ENCODE results near the gene INAVA. TPM values are rescaled to one million over a fixed set of nuclear protein-coding genes. Genes with fewer than 3 reads are reported as not detected.

Gene INAVA
- total RNA-seq, 6 experiments from 2014 or later: not detected

DNA sequence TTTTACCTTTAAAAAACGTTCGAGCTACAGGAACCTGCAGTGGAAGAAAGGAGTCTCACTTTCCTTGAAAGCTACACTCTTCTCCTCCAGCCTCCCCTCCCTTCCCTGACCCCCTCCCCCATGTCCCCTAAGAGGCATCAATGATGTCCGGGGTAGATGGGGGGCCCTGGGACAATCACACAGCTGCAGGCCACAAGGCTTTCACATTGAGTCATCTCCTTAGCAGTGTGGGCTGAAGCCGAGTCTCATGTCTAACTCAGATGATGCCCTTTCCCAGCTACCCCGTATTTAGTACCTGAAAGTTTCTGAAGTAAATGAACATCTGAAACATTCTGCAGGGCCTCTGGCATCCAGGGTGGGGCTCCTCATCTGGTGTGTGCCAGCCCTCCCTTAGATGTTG is 28.2 kb upstream of the INAVA start:
- Mint-ChIP-seq H3K36me3 (ENCODE audit: low read depth) (peaks cover 23% of the 10 kb centered on the region), H3K4me1 (ENCODE audit: low read depth) (0 out of 2 replicates have a peak, but pooled peaks cover 7% of the 10 kb centered on the region), H3K4me3 (no peak overlapping the region), H3K27ac (no peak overlapping the region), H3K9me3 (no peaks in the 10 kb centered on the region), H3K27me3 (ENCODE audit: insufficient read depth) (peaks cover 14% of the 10 kb centered on the region)
- TF ChIP-seq, protein P1, sequence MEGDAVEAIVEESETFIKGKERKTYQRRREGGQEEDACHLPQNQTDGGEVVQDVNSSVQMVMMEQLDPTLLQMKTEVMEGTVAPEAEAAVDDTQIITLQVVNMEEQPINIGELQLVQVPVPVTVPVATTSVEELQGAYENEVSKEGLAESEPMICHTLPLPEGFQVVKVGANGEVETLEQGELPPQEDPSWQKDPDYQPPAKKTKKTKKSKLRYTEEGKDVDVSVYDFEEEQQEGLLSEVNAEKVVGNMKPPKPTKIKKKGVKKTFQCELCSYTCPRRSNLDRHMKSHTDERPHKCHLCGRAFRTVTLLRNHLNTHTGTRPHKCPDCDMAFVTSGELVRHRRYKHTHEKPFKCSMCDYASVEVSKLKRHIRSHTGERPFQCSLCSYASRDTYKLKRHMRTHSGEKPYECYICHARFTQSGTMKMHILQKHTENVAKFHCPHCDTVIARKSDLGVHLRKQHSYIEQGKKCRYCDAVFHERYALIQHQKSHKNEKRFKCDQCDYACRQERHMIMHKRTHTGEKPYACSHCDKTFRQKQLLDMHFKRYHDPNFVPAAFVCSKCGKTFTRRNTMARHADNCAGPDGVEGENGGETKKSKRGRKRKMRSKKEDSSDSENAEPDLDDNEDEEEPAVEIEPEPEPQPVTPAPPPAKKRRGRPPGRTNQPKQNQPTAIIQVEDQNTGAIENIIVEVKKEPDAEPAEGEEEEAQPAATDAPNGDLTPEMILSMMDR (IDR thresholded peaks at IDR 0.05): no peak
- DNase-seq: no peak

DNA sequence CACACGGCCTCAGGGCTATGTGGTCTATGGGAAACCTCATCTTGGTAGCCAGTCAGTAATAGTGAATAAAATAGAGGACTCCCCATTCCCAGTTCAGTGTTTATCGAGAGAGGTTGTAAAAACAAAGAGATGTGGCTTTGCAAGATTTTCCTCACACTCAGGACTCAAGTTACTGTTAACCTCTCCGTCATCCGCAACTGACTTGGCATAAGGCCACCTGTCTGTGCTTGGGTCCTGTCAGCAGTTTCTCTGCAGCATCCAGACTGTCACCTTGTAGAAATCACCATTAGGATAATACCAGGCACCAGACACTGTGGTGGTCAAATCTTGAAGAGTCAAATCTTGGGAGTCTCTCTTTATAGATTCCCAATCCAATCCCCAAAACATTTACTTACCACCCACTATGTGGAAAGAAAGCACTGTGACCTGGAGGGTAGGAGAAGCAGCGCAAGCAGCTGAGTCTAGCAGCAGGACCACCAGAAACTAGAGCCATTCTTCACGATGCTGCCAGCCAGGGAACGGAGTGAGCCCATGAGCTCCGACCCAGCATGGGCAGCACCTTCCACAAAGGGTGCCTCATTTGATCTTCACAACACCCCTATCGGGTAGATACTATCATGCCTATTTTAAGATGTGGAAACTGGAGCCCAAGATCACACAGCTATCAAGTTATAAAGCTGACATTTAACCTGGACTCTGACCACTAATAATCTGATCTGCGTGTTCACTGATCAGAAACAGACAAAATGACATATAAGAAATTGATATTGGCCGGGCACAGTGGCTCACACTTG is 27.5 kb upstream of the INAVA start:
- H3K9me3 Mint-ChIP-seq: no peaks in the 10 kb centered on the region
- DNase-seq: no peak
- TF ChIP-seq, protein P1 (IDR thresholded peaks at IDR 0.05): no peak
- 0 out of 2 replicates have a peak, but pooled peaks cover 7% of the 10 kb centered on the region for H3K4me1 Mint-ChIP-seq (ENCODE audit: low read depth)
- no peak overlapping the region for H3K27ac Mint-ChIP-seq
- H3K4me3 Mint-ChIP-seq: no peak overlapping the region
- peaks cover 21% of the 10 kb centered on the region for H3K27me3 Mint-ChIP-seq (ENCODE audit: insufficient read depth)
- peaks cover 19% of the 10 kb centered on the region for H3K36me3 Mint-ChIP-seq (ENCODE audit: low read depth)

DNA sequence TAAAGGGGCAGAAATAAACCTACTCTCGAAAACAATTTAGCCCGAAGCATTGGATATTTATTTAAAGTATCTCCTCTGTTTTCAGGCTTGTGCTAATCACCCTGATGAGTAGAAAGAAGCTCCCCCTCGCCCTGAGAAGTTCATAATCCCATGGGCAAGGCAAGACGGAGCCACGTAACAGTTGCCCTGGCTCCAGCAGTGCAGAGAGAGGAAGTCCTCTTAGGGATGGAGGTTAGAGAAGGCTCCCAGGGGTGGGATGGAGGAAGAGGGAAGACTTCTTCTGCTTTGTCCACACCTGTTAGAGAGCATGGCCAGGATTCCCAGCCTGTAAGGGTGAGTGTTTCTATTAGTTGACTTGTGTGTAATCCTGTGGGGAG is 25.3 kb upstream of the INAVA start:
- Mint-ChIP-seq H3K27ac (no peak overlapping the region), H3K4me1 (ENCODE audit: low read depth) (0 out of 2 replicates have a peak, but pooled peaks cover 7% of the 10 kb centered on the region), H3K4me3 (no peak overlapping the region), H3K36me3 (ENCODE audit: low read depth) (peaks cover 6% of the 10 kb centered on the region; the same call in 1 of the 2 replicates), H3K9me3 (no peaks in the 10 kb centered on the region), H3K27me3 (ENCODE audit: insufficient read depth) (peaks cover 29% of the 10 kb centered on the region)
- DNase-seq: no peak
- TF ChIP-seq, protein P1 (IDR thresholded peaks at IDR 0.05): no peak

DNA sequence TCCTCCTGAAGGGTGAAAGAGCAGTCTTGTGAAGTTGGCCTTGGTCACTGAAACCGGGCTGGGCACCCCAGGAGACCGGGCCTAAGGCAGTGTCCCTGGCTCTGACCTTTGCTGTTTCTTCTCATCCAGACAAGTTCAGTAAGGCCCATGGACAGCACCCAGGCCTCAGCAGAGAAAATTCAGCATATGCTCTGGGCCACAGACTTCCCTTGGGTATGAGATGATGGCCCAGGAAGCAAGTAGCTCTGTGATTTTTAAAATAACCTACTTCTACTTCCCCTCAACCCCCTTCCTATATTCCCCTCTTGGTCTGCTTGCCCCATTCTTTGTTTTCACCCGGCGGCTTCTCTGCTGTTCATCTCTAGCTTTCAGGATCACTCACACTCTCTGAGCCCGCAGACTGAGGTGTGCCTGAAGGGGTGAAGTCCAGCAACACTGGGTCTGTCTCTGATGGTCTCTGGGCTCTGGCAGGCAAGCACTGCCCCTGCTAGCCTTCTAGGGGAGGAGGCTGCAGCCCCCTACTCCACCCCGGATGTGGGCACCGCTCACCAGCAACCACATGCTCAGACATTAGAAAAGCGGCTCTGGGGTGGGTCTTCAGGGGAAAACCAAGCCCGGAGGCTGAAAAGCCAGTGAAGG is 24.8 kb upstream of the INAVA start:
- H3K4me3 Mint-ChIP-seq: no peak overlapping the region
- no peaks in the 10 kb centered on the region for H3K9me3 Mint-ChIP-seq

DNA sequence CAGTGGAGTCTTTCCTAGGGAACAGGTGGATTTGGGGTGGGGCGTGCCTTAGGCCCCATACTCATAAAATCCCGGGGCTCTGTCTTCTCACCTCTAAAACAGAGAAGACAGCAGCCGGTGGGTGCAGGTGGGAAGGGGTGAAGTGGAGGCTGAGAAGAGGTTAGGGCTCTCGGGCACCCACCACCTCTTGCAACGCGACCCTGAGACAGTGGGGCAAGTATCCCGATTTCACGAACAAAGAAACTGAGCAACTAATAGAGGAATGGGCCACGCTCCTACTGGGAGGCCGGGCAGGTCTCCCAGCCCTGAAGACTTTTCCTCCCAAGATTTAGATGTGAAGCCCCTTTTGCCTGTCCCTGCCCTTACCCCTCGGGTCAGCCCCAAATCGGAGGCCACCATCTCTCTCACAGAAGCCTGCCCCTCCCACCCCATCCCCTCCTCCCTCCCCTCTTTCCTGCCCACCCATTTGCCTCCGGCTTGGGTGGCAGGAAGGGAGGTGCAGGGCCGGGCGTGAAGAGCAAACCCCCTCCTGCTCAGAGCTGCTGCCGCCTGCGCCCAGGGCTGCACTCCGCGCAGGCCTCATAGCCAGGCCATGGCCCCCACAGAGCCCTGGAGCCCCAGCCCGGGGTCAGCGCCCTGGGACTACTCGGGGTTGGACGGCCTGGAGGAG is 22.1 kb upstream of the INAVA start, which contains the start of gene GPR25:
Gene GPR25 (plus strand): TSS at position 536 of the 670 bp plus-strand sequence. CDS start 57 bp downstream, at position 593.
- Mint-ChIP-seq H3K36me3 (ENCODE audit: low read depth) (no peaks in the 10 kb centered on the region), H3K9me3 (no peaks in the 10 kb centered on the region), H3K4me3 (no peak within 1 kb of the TSS), H3K4me1 (ENCODE audit: low read depth) (no peaks in the 10 kb centered on the region), H3K27me3 (ENCODE audit: insufficient read depth) (peaks cover 51% of the 10 kb centered on the region), H3K27ac (no peak within 1 kb of the TSS)
- TF ChIP-seq, protein P1 (IDR thresholded peaks at IDR 0.05): no peak
- DNase-seq: no peak

More for the DNA sequence above, 24.8 kb upstream of the INAVA start:
- 0 out of 2 replicates have a peak, but pooled peaks cover 7% of the 10 kb centered on the region for H3K4me1 Mint-ChIP-seq (ENCODE audit: low read depth)
- DNase-seq: no peak
- no peak overlapping the region for H3K27ac Mint-ChIP-seq
- H3K27me3 Mint-ChIP-seq (ENCODE audit: insufficient read depth): peaks cover 34% of the 10 kb centered on the region
- peaks cover 4% of the 10 kb centered on the region; the same call in 1 of the 2 replicates for H3K36me3 Mint-ChIP-seq (ENCODE audit: low read depth)
- TF ChIP-seq, protein P1 (IDR thresholded peaks at IDR 0.05): no peak

All from HFFc6 (cell line).